H1 (cell line): ENCODE measurements around the gene MX1. TPM values are rescaled to one million over a fixed set of nuclear protein-coding genes. Genes with fewer than 3 reads are reported as not detected.

Source experiments
- CTCF ChIA-PET: fragments of 300-600 bp; sonication (Branson Sonifier 250); formaldehyde crosslinking; loops from one replicate; lab custom pipeline; 2021; ENCODE audit not compliant: partially characterized antibody; lab: Charles Lee
- POLR2A ChIA-PET: fragments of 300-600 bp; sonication (Branson Sonifier 250); formaldehyde crosslinking; loops from one replicate; lab custom pipeline; 2021; ENCODE audit warnings: inconsistent platforms; ENCODE audit not compliant: partially characterized antibody; lab: Charles Lee
- DNase-seq, 2 experiments: peaks; one replicate each; pipeline versions ENCODE4 v3.0.0 to v3.0.0-alpha.2; 2010 to 2022; ENCODE audit warnings: low spot score in 2 of 2, low read depth in 1 of 2, mixed read lengths in 1 of 2
- FAIRE-seq: peaks from 2 replicates; lab custom pipeline; 2011; peaks lifted over from hg19 to GRCh38; lab: Jason Lieb, UNC
- H2AFZ ChIP-seq: 2 replicates; pipeline ENCODE4 v1.8.1; 2012; ENCODE audit warnings: low read length, inconsistent platforms
- H2AK5ac ChIP-seq: 2 replicates; pipeline ENCODE4 v1.6.1; 2013; ENCODE audit warnings: low read depth, low read length
- H2BK120ac ChIP-seq: replicated peaks from 2 replicates; pipeline ENCODE3; 2013; ENCODE audit warnings: low read depth, low read length, inconsistent platforms
- H2BK12ac ChIP-seq: 2 replicates; pipeline ENCODE4 v1.6.1; 2013; ENCODE audit warnings: low read depth, low read length
- H2BK15ac ChIP-seq: 2 replicates; pipeline ENCODE4 v1.6.1; 2013; ENCODE audit warnings: low read length
- H2BK20ac ChIP-seq: 2 replicates; pipeline ENCODE4 v1.6.1; 2013; ENCODE audit warnings: low read length
- H2BK5ac ChIP-seq: 2 replicates; pipeline ENCODE4 v1.6.1; 2013; ENCODE audit warnings: low read depth, low read length
- H3K14ac ChIP-seq: 2 replicates; pipeline ENCODE4 v1.6.1; 2013; ENCODE audit warnings: inconsistent platforms; ENCODE audit not compliant: insufficient read length
- H3K18ac ChIP-seq: 2 replicates; pipeline ENCODE4 v1.6.1; 2013; ENCODE audit warnings: low read length; ENCODE audit errors: extremely low read depth
- H3K23ac ChIP-seq: 2 replicates; pipeline ENCODE4 v1.6.1; 2013; ENCODE audit warnings: inconsistent platforms; ENCODE audit not compliant: insufficient read length
- H3K23me2 ChIP-seq: 2 replicates; pipeline ENCODE4 v1.6.1; 2013; ENCODE audit warnings: low read depth, low read length
- H3K27ac ChIP-seq: 2 replicates; pipeline ENCODE4 v1.6.1; 2011; ENCODE audit warnings: low read depth, low read length, inconsistent platforms
- H3K27me3 ChIP-seq, 4 experiments: replicated peaks in 1 of 4; 1 replicate in 1 of 4; 2 replicates in 3 of 4; pipeline versions ENCODE4 v1.6.1 to v1.8.1; 2011 to 2013; ENCODE audit warnings: low read length in 3 of 4, mild to moderate bottlenecking in 3 of 4, inconsistent platforms in 2 of 4, mixed read lengths in 2 of 4, moderate library complexity in 1 of 4; ENCODE audit not compliant: control insufficient read depth in 3 of 4, insufficient read depth in 3 of 4; ENCODE audit errors: extremely low read depth in 1 of 4
- H3K36me3 ChIP-seq, 4 experiments: 2 replicates each; pipeline versions ENCODE4 v1.6.1 to v1.8.1; 2011 to 2013; ENCODE audit warnings: mild to moderate bottlenecking in 4 of 4, low read length in 3 of 4, moderate library complexity in 2 of 4, control low read depth in 1 of 4, inconsistent platforms in 1 of 4; ENCODE audit not compliant: insufficient read depth in 4 of 4, control insufficient read depth in 2 of 4
- H3K4ac ChIP-seq: replicated peaks from 2 replicates; pipeline ENCODE3; 2013; ENCODE audit warnings: low read length, low read depth, mixed read lengths, inconsistent platforms; ENCODE audit not compliant: insufficient read length
- H3K4me1 ChIP-seq, 4 experiments: replicated peaks in 1 of 4; 1 replicate in 1 of 4; 2 replicates in 3 of 4; pipeline versions ENCODE4 v1.6.1 to v1.8.1; 2011 to 2013; ENCODE audit warnings: low read length in 3 of 4, inconsistent platforms in 2 of 4, mixed read lengths in 1 of 4; ENCODE audit not compliant: insufficient read depth in 4 of 4, control insufficient read depth in 3 of 4
- H3K4me2 ChIP-seq, 2 experiments: 2 replicates each; pipeline versions ENCODE4 v1.6.1 to v1.8.1; 2011 to 2013; ENCODE audit warnings: low read depth in 2 of 2, low read length in 2 of 2, control low read depth in 1 of 2, inconsistent platforms in 1 of 2, mild to moderate bottlenecking in 1 of 2; ENCODE audit not compliant: insufficient read depth in 1 of 2
- H3K4me3 ChIP-seq, 4 experiments: fragments of 200-600, 300-600 bp in 1 of 4; sonication (generic), shearing (Covaris generic), sonication (Bioruptor Twin) in 1 of 4; 2 replicates each; pipeline versions ENCODE4 v1.5.1 to v1.8.1; 2011 to 2016; ENCODE audit warnings: low read length in 4 of 4, low read depth in 3 of 4, control low read depth in 2 of 4, inconsistent platforms in 2 of 4, mild to moderate bottlenecking in 2 of 4, mixed read lengths in 1 of 4, moderate library complexity in 1 of 4; ENCODE audit not compliant: insufficient read depth in 2 of 4; ENCODE audit errors: extremely low read depth in 1 of 4
- H3K56ac ChIP-seq: replicated peaks from 2 replicates; pipeline ENCODE3; 2013; ENCODE audit warnings: low read depth, mild to moderate bottlenecking, mixed read lengths, low read length, inconsistent platforms; ENCODE audit not compliant: insufficient read length
- H3K79me1 ChIP-seq: 2 replicates; pipeline ENCODE4 v1.6.1; 2013; ENCODE audit warnings: low read depth, low read length, control low read depth
- H3K79me2 ChIP-seq, 2 experiments: 2 replicates each; pipeline versions ENCODE4 v1.6.1 to v1.8.1; 2012 to 2013; ENCODE audit warnings: low read length in 2 of 2, mild to moderate bottlenecking in 2 of 2, inconsistent platforms in 1 of 2; ENCODE audit not compliant: insufficient read depth in 2 of 2, control insufficient read depth in 1 of 2
- H3K9ac ChIP-seq, 4 experiments: replicated peaks in 1 of 4; 1 replicate in 1 of 4; 2 replicates in 3 of 4; pipeline versions ENCODE4 v1.6.1 to v1.8.1; 2011 to 2013; ENCODE audit warnings: low read depth in 3 of 4, low read length in 3 of 4, control low read depth in 2 of 4, mild to moderate bottlenecking in 2 of 4, moderate library complexity in 2 of 4, inconsistent platforms in 1 of 4; ENCODE audit errors: extremely low read depth in 1 of 4
- H3K9me3 ChIP-seq, 2 experiments: 2 replicates each; pipeline versions ENCODE4 v1.6.1 to v1.8.1; 2012 to 2013; ENCODE audit warnings: mild to moderate bottlenecking in 2 of 2, moderate library complexity in 2 of 2, control low read depth in 1 of 2, inconsistent platforms in 1 of 2, low read depth in 1 of 2, low read length in 1 of 2, mixed read lengths in 1 of 2; ENCODE audit not compliant: insufficient read depth in 2 of 2
- H4K20me1 ChIP-seq, 2 experiments: replicated peaks in 1 of 2; 2 replicates each; pipeline versions ENCODE3 to v1.8.1; 2011 to 2013; ENCODE audit warnings: inconsistent platforms in 2 of 2, low read length in 2 of 2, mild to moderate bottlenecking in 1 of 2; ENCODE audit not compliant: insufficient read depth in 2 of 2, control insufficient read depth in 1 of 2
- H4K5ac ChIP-seq: 2 replicates; pipeline ENCODE4 v1.6.1; 2013; ENCODE audit warnings: low read length, low read depth, mixed read lengths, inconsistent platforms; ENCODE audit not compliant: insufficient read length
- H4K8ac ChIP-seq: 2 replicates; pipeline ENCODE4 v1.8.0; 2013; ENCODE audit warnings: mild to moderate bottlenecking, moderate library complexity, low read length, inconsistent platforms; ENCODE audit not compliant: insufficient read depth; ENCODE audit errors: extremely low read depth
- H4K91ac ChIP-seq: replicated peaks from 2 replicates; pipeline ENCODE3; 2013; ENCODE audit warnings: low read length, mixed read lengths, inconsistent platforms; ENCODE audit not compliant: insufficient read length
- EZH2 ChIP-seq: fragments of 200-600 bp; sonication (generic); IDR thresholded peaks from 2 replicates; pipeline ENCODE4 v1.7.1; 2012; ENCODE audit warnings: low read depth, mild to moderate bottlenecking, moderate library complexity, low read length, inconsistent platforms; ENCODE audit not compliant: severe bottlenecking
- GTF2F1 ChIP-seq: IDR thresholded peaks from 2 replicates; pipeline ENCODE4 v1.6.1; 2012; ENCODE audit warnings: low read depth, low read length, improper control_type of control experiment, borderline replicate concordance
- RBBP5 ChIP-seq: IDR thresholded peaks from 2 replicates; pipeline ENCODE4 v1.7.1; 2012; ENCODE audit warnings: low read depth, mild to moderate bottlenecking, inconsistent platforms, low read length, moderate library complexity, borderline replicate concordance
- USF2 ChIP-seq: IDR thresholded peaks from 2 replicates; pipeline ENCODE4 v1.6.1; 2011; ENCODE audit warnings: low read length, improper control_type of control experiment
- WGBS, 2 experiments: shearing (Covaris generic) in 1 of 2; methylation state at CpG; one replicate each; pipeline versions ENCODE4 v1.1.6 to v1.1.7; 2013 to 2015; ENCODE audit warnings: low lambda C conversion rate in 2 of 2, mixed read lengths in 2 of 2, inconsistent platforms in 1 of 2, low coverage in 1 of 2, missing lambda C conversion rate in 1 of 2; ENCODE audit not compliant: insufficient replicate concordance in 2 of 2, insufficient coverage in 1 of 2, insufficient read length in 1 of 2; ENCODE audit errors: extremely low coverage in 1 of 2, missing lambda C conversion rate in 1 of 2; 5-methylcytosine and 5-hydroxymethylcytosine counted together
- polyA plus RNA-seq, 7 experiments: library from polyadenylated mRNA; depleted of rRNA in 3 of 7; stranded (reverse) in 5 of 7; unstranded in 2 of 7; fragments of >200 nt in 5 of 7; fragments of 200-250 nt in 2 of 7; gene quantifications; 1 replicate in 5 of 7; 2 replicates in 1 of 7; 4 replicates in 1 of 7; pipeline versions ENCODE4 v1.2.1 to v1.2.3, GENCODE V29; 2011 to 2013; ENCODE audit warnings: missing spikeins in 2 of 7, mixed read lengths in 2 of 7
- total RNA-seq: library from RNA; stranded (reverse); fragmentation: NEBNext Ultra II Directional; extraction: Animal tissue kit (Norgen Biotek cat#: 25700); gene quantifications from 2 replicates; pipeline ENCODE4 v1.2.1, GENCODE V29; 2021

The MX1 gene
- total and polyA plus RNA-seq, 2 of the 8 experiments (the other 6 are each of a cell fraction or from before 2014, with no cell fraction given): 3.8 to 5.7 TPM

DNA sequence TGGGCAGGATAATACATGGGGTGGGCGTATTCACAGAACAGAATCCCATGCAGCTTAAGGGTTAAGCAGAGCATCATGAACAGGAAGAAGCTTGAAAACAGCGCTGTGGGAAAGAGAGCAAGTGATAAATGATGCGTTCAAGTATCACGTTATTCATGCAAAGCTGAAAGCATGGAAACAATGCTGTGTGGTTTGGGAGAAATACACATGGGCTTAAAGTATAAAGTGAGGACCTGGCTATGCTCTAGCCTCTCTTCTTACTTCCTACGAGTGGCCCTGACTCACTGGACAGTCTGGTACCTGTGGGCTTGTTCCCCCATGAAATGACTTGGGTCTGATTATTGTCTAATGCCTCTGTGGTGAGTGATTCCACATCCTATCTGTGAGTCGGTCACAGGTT is 56.3 kb downstream of the MX1 start:
- Histone ChIP-seq H3K9ac (no peak overlapping the region), H3K79me1 (no peaks in the 10 kb centered on the region), H3K23ac (no peak overlapping the region), H2BK120ac (no peak overlapping the region), H2AFZ (no peak overlapping the region), H2BK5ac (no peak overlapping the region), H4K8ac (no peak overlapping the region), H3K18ac (no peak overlapping the region), H3K23me2 (peaks cover 1% of the 10 kb centered on the region; the same call in 1 of the 2 replicates), H2BK20ac (no peak overlapping the region), H3K56ac (no peak overlapping the region), H4K5ac (no peak overlapping the region), H3K4me1 (peaks cover 14 to 29% (median 21%) of the 10 kb centered on the region in 4 experiments), H3K79me2 (no peaks in the 10 kb centered on the region), H2BK12ac (no peak overlapping the region), H2AK5ac (no peak overlapping the region), H3K4ac (no peak overlapping the region), H3K9me3 (no peaks in the 10 kb centered on the region), H3K4me2 (no peak overlapping the region), H3K27me3 (no peaks in the 10 kb centered on the region), H4K20me1 (no peaks in the 10 kb centered on the region), H3K36me3 (peaks cover 0 to 2% (median 0%) of the 10 kb centered on the region in 4 experiments; a peak in 2 of 8 replicates), H3K14ac (no peak overlapping the region), H3K4me3 (no peak overlapping the region), H4K91ac (no peak overlapping the region), H3K27ac (no peak overlapping the region), H2BK15ac (no peak overlapping the region)
- TF ChIP-seq RBBP5: no peak
- no peak for TF ChIP-seq USF2
- TF ChIP-seq GTF2F1: no peak
- no peak for TF ChIP-seq EZH2
- FAIRE-seq (no peak), DNase-seq (no peak)
- CTCF ChIA-PET: interaction anchor here (0.6 to 1.9 kb wide), 5 partner anchors 68 to 199 kb away, joined by 3 to 7 read pairs (median 4); no protein-coding TSS in a partner anchor
- POLR2A ChIA-PET: interaction anchor here (1.0 kb wide), 1 partner anchor 12 kb away, joined by 3 read pairs; no protein-coding TSS in a partner anchor
- WGBS, 2 experiments: 90% methylated on average over 6 of the region's 6 CpGs; no CpG with 5 or more reads in 1 of the 2 experiments
